ENCODE measurements around the gene LGR6. TPM values are rescaled to one million over a fixed set of nuclear protein-coding genes. Genes with fewer than 3 reads are reported as not detected.
"Not testable (repeated sequence)": the region's sequence is repeated elsewhere in the genome, so short reads cannot be mapped to it uniquely, and the experiment has no call there.

The LGR6 gene
- total and polyA plus RNA-seq, 4 donors: 11.6 to 67.8 (median 33.6) TPM

- intact Hi-C loops (cut with DNase I): loop anchor here in 1 of 2 donors (5.0 kb wide), 1 partner anchor 37 kb away; no protein-coding TSS in a partner anchor
- peak overlapping the region; percentile 72 to 92 for H3K27ac ChIP-seq (ENCODE audit: low read depth in 1 of 2, low read length in 2 of 2)
- DNase-seq (no peak), ATAC-seq (ENCODE audit: low FRiP score) (no peak)
- H3K36me3 ChIP-seq (ENCODE audit: control insufficient read depth in 1 of 2, insufficient read depth in 2 of 2, low read length in 1 of 2): peaks cover 0 to 5% of the 10 kb centered on the region in 2 donors
- no peaks in the 10 kb centered on the region for H3K27me3 ChIP-seq (ENCODE audit: control insufficient read depth in 1 of 2, insufficient read depth in 2 of 2, low read length in 1 of 2)
- 55 to 64% methylated on average over 3 of the region's 3 CpGs for WGBS, 2 donors
- H3K9me3 ChIP-seq (ENCODE audit: control insufficient read depth, low read length): no peaks in the 10 kb centered on the region
- H3K4me3 ChIP-seq (ENCODE audit: low read length in 2 of 2): no peak overlapping the region
- H3K4me1 ChIP-seq (ENCODE audit: control insufficient read depth in 1 of 2, insufficient read depth in 2 of 2, low read length in 2 of 2): no peaks in the 10 kb centered on the region
Measured at GRCh38 chr1:202234331-202235002, 40.9 kb downstream of the LGR6 start.

- DNase-seq (peak in 1 of 2 donors; percentile 22), ATAC-seq (ENCODE audit: low FRiP score) (no peak)
- H3K27ac ChIP-seq (ENCODE audit: low read depth in 1 of 2, low read length in 2 of 2): peak overlapping the region; percentile 92 to 95
- H3K27me3 ChIP-seq (ENCODE audit: control insufficient read depth in 1 of 2, insufficient read depth in 2 of 2, low read length in 1 of 2): no peaks in the 10 kb centered on the region
- peaks cover 0 to 4% of the 10 kb centered on the region in 2 donors for H3K36me3 ChIP-seq (ENCODE audit: control insufficient read depth in 1 of 2, insufficient read depth in 2 of 2, low read length in 1 of 2)
- whole genome bisulfite sequencing, 2 donors: 49 to 55% methylated on average over 7 of the region's 7 CpGs
- H3K4me1 ChIP-seq (ENCODE audit: control insufficient read depth in 1 of 2, insufficient read depth in 2 of 2, low read length in 2 of 2): no peaks in the 10 kb centered on the region
- H3K4me3 ChIP-seq (ENCODE audit: low read length in 2 of 2): no peak overlapping the region
- no peaks in the 10 kb centered on the region for H3K9me3 ChIP-seq (ENCODE audit: control insufficient read depth, low read length)
- intact Hi-C loops (cut with DNase I): loop anchor here in 1 of 2 donors (5.0 kb wide), 1 partner anchor 38 kb away; no protein-coding TSS in a partner anchor
Measured at GRCh38 chr1:202235003-202235660, 41.5 kb downstream of the LGR6 start.

GRCh38 chr1:202235856-202236837 is 42.5 kb downstream of the LGR6 start:
- no peaks in the 10 kb centered on the region for H3K4me1 ChIP-seq (ENCODE audit: control insufficient read depth in 1 of 2, insufficient read depth in 2 of 2, low read length in 2 of 2)
- peak overlapping the region; percentile 95 to 96 for H3K27ac ChIP-seq (ENCODE audit: low read depth in 1 of 2, low read length in 2 of 2)
- intact Hi-C loops (cut with DNase I): loop anchor here (2.0 to 5.0 kb wide), 2 partner anchors 39 to 43 kb away; partner anchors contain the start of gene LGR6 (in 1 of the 2)
- WGBS, 2 donors: 20 to 22% methylated on average over 19 of the region's 19 CpGs
- peaks cover 0 to 4% of the 10 kb centered on the region in 2 donors for H3K36me3 ChIP-seq (ENCODE audit: control insufficient read depth in 1 of 2, insufficient read depth in 2 of 2, low read length in 1 of 2)
- DNase-seq: peak; percentile 86 to 92
- H3K9me3 ChIP-seq (ENCODE audit: control insufficient read depth, low read length): no peaks in the 10 kb centered on the region
- no peaks in the 10 kb centered on the region for H3K27me3 ChIP-seq (ENCODE audit: control insufficient read depth in 1 of 2, insufficient read depth in 2 of 2, low read length in 1 of 2)
- no peak overlapping the region for H3K4me3 ChIP-seq (ENCODE audit: low read length in 2 of 2)
- peak; percentile 87 for ATAC-seq (ENCODE audit: low FRiP score)

- 1 to 5% methylated on average over 8 of the region's 8 CpGs for WGBS, 2 donors
- Histone ChIP-seq H3K9me3 (ENCODE audit: control insufficient read depth, low read length) (no peaks in the 10 kb centered on the region), H3K27me3 (ENCODE audit: control insufficient read depth in 1 of 2, insufficient read depth in 2 of 2, low read length in 1 of 2) (no peaks in the 10 kb centered on the region), H3K4me3 (ENCODE audit: low read length in 2 of 2) (no peak overlapping the region), H3K36me3 (ENCODE audit: control insufficient read depth in 1 of 2, insufficient read depth in 2 of 2, low read length in 1 of 2) (peaks cover 0 to 4% of the 10 kb centered on the region in 2 donors), H3K27ac (ENCODE audit: low read depth in 1 of 2, low read length in 2 of 2) (peak overlapping the region; percentile 34 to 96), H3K4me1 (ENCODE audit: control insufficient read depth in 1 of 2, insufficient read depth in 2 of 2, low read length in 2 of 2) (no peaks in the 10 kb centered on the region)
- DNase-seq (peak; percentile 70 to 86), ATAC-seq (ENCODE audit: low FRiP score) (peak; percentile 80)
- intact Hi-C loops (cut with DNase I): loop anchor here (2.0 to 5.0 kb wide), 2 partner anchors 40 to 44 kb away; partner anchors contain the start of gene LGR6 (in 1 of the 2)
Measured at GRCh38 chr1:202237052-202237451, 43.5 kb downstream of the LGR6 start.

GRCh38 chr1:202238914-202239313 is 45.3 kb downstream of the LGR6 start:
- peaks cover 0 to 4% of the 10 kb centered on the region in 2 donors for H3K36me3 ChIP-seq (ENCODE audit: control insufficient read depth in 1 of 2, insufficient read depth in 2 of 2, low read length in 1 of 2)

GRCh38 chr1:202240226-202240625 is 46.6 kb downstream of the LGR6 start:
- not testable (repeated sequence) for H3K4me3 ChIP-seq (ENCODE audit: low read length in 2 of 2); ATAC-seq (ENCODE audit: low FRiP score); H3K36me3 ChIP-seq (ENCODE audit: control insufficient read depth in 1 of 2, insufficient read depth in 2 of 2, low read length in 1 of 2); H3K4me1 ChIP-seq (ENCODE audit: control insufficient read depth in 1 of 2, insufficient read depth in 2 of 2, low read length in 2 of 2); H3K27me3 ChIP-seq (ENCODE audit: control insufficient read depth in 1 of 2, insufficient read depth in 2 of 2, low read length in 1 of 2); H3K9me3 ChIP-seq (ENCODE audit: control insufficient read depth, low read length); DNase-seq
- intact Hi-C loops (cut with DNase I): loop anchor here (5.0 to 10.0 kb wide), 3 partner anchors 33 to 55 kb away; no protein-coding TSS in a partner anchor
- H3K27ac ChIP-seq (ENCODE audit: low read depth in 1 of 2, low read length in 2 of 2): peak overlapping the region in 1 of 2 donors; percentile 46
- 59% methylated on average over 3 of the region's 3 CpGs for WGBS, 2 donors

More at GRCh38 chr1:202238914-202239313, 45.3 kb downstream of the LGR6 start:
- intact Hi-C loops (cut with DNase I): loop anchor here in 1 of 2 donors (5.0 kb wide), 1 partner anchor 42 kb away; no protein-coding TSS in a partner anchor
- 63 to 79% methylated on average over 22 of the region's 22 CpGs for WGBS, 2 donors
- DNase-seq: peak in 1 of 2 donors; percentile 18
- no peak for ATAC-seq (ENCODE audit: low FRiP score)
- Histone ChIP-seq H3K27me3 (ENCODE audit: control insufficient read depth in 1 of 2, insufficient read depth in 2 of 2, low read length in 1 of 2) (no peaks in the 10 kb centered on the region), H3K9me3 (ENCODE audit: control insufficient read depth, low read length) (no peaks in the 10 kb centered on the region), H3K4me1 (ENCODE audit: control insufficient read depth in 1 of 2, insufficient read depth in 2 of 2, low read length in 2 of 2) (no peaks in the 10 kb centered on the region), H3K4me3 (ENCODE audit: low read length in 2 of 2) (no peak overlapping the region), H3K27ac (ENCODE audit: low read depth in 1 of 2, low read length in 2 of 2) (peak overlapping the region; percentile 11 to 19)

GRCh38 chr1:202240956-202241355 is 47.4 kb downstream of the LGR6 start:
- no peak overlapping the region for H3K4me3 ChIP-seq (ENCODE audit: low read length in 2 of 2)
- no peaks in the 10 kb centered on the region for H3K9me3 ChIP-seq (ENCODE audit: control insufficient read depth, low read length)
- intact Hi-C loops (cut with DNase I): loop anchor here (5.0 to 10.0 kb wide), 3 partner anchors 34 to 54 kb away; no protein-coding TSS in a partner anchor
- peak overlapping the region; percentile 34 to 46 for H3K27ac ChIP-seq (ENCODE audit: low read depth in 1 of 2, low read length in 2 of 2)
- DNase-seq: no peak
- 38 to 56% methylated on average over 4 of the region's 4 CpGs for WGBS, 2 donors
- peaks cover 0 to 4% of the 10 kb centered on the region in 2 donors for H3K4me1 ChIP-seq (ENCODE audit: control insufficient read depth in 1 of 2, insufficient read depth in 2 of 2, low read length in 2 of 2)
- no peaks in the 10 kb centered on the region for H3K27me3 ChIP-seq (ENCODE audit: control insufficient read depth in 1 of 2, insufficient read depth in 2 of 2, low read length in 1 of 2)
- H3K36me3 ChIP-seq (ENCODE audit: control insufficient read depth in 1 of 2, insufficient read depth in 2 of 2, low read length in 1 of 2): peaks cover 0 to 4% of the 10 kb centered on the region in 2 donors
- no peak for ATAC-seq (ENCODE audit: low FRiP score)
